Iris pigment epithelial cell (primary cell): Measurements from ENCODE around the gene MTOR.
A peak's percentile ranks its signal among the peaks of the same experiment; 100 is the strongest.

Experiments used
- DNase-seq: peaks from one replicate; pipeline ENCODE4 v3.0.0-alpha.2; 2011; ENCODE audit warnings: low read depth

MTOR gene

DNA sequence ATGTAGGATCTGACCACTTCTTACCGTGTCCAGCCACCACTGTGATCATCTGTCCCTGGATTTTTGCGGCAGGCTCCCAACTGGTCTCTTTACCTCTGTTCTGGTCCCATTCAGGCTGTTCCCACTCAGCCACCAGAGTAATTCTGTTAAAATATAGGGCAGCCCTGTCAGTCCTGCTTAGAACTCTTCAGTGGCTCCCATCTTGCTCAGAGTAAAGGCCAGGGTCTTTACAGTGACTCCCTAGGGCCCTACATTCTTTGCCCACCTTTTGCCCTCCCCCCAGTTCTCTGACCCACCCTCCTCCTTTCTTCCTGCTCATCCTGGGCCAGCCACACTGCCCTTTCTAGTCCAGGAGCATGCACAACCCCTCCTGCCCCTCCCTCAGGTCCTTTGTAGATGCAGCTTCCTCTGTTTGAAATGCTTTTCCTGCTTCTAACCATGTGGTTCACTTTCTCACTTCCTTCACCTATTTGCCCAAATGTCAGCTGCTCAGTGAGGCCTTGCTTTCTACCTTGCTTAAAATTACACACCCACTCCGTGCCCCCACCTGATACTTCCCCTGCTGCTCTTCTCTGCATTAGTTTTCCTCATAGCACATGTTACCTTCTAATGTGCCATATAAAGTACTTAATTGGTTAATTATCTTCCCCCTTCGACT lies 18.5 kb upstream of the MTOR start:
- DNase-seq = no peak

DNA sequence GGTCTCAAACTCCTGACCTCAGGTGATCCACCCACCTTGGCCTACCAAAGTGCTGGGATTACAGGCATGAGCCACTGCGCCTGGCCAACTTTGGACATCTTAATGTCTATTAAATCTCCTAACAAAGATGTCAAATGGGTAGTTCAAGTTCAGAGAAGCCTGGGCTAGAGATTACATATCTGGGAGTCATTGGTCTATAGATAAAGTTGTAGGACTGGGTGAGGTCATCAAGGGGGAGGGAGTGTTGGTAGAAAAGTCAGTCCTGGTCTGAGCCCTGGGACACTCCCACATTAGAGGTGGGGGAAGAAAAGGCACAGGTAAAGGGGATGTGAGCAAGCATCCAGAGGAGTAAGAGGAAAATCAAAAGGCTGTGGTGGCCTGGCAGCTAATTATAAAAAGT lies 17.3 kb upstream of the MTOR start:
- DNase-seq = no peak

- DNase-seq = no peak
Measured at GRCh38 chr1:11279152-11279551, 16.8 kb upstream of the MTOR start.

DNA sequence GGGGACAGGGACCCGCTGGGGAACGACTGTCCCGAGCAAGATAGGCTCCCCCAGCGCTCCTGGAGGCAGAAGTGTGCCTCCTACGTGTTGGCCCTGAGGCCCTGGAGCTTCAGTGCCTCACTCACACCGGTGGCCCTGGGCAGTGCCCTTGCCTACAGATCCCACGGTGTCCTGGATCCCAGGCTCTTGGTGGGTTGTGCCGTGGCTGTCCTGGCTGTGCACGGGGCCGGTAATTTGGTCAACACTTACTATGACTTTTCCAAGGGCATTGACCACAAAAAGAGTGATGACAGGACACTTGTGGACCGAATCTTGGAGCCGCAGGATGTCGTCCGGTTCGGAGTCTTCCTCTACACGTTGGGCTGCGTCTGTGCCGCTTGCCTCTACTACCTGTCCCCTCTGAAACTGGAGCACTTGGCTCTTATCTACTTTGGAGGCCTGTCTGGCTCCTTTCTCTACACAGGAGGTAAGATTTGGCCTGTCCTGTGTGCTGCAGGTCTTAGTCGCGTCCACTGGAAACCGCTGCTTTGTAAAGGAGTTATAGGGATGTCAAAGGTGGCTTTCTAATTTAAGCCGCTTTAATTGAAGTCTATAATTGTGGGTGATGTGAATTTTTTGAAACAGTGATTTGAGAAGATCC lies 11.4 kb upstream of the MTOR start:
- DNase-seq = no peak

GRCh38 chr1:11272832-11273594 lies 10.7 kb upstream of the MTOR start, which contains the start of gene UBIAD1:
Gene UBIAD1, plus strand, starts transcription at chr1:11273198. Its CDS starts 334 bp downstream, at chr1:11273532.
- DNase-seq = peak; percentile 89

GRCh38 chr1:11272544-11272831 lies 10.1 kb upstream of the MTOR start:
- no peak for DNase-seq

GRCh38 chr1:11267350-11268337 lies 5.3 kb upstream of the MTOR start:
- peak; percentile 96 for DNase-seq

GRCh38 chr1:11266268-11267074 lies 4.1 kb upstream of the MTOR start:
- DNase-seq = no peak

GRCh38 chr1:11256299-11256698 lies 6.1 kb downstream of the MTOR start:
- DNase-seq = no peak

GRCh38 chr1:11253226-11253625 lies 9.1 kb downstream of the MTOR start:
- no peak for DNase-seq

GRCh38 chr1:11252538-11252937 lies 9.8 kb downstream of the MTOR start:
- DNase-seq = no peak

- no peak for DNase-seq
Measured at GRCh38 chr1:11248169-11248568, 14.2 kb downstream of the MTOR start.

DNA sequence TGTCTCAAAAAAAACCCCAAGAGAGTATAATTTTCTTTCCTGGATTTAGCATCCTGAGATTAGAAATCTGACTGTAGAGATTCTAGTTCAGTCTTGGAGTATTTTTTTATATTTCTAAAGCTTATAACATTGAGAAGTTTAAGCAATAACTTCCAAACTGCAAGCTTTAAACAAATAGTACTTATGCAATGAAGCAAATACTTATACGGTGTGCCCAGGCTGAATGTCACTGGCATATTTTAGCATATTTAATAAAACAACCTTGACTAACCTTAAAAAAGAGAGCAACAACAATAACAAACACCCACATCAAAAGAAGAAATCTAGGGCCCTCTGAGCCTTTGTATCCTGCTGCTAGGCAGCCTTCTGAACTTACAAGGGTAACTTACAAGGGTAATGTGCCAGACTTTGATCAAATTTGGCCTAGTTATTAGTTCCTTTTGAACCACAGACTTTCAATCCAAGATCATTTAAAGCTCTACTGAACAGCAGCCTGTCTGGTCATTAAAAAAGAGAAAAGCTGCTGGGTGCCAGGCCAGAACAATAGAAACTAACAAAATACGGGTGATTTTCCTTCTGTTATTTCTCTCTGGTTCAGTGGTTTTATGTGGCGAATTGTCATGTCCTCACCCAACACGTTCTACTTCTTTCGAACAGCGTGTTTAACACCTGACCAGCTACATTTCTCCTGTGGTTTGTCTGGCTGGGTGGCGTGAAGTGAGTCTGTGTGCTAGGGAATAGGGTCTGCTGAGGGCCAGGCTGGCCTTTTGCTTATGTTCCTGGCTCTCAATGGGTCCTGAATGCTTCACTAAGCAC lies 16.2 kb downstream of the MTOR start:
- DNase-seq = no peak

GRCh38 chr1:11245248-11245647 lies 17.1 kb downstream of the MTOR start:
- no peak for DNase-seq

DNA sequence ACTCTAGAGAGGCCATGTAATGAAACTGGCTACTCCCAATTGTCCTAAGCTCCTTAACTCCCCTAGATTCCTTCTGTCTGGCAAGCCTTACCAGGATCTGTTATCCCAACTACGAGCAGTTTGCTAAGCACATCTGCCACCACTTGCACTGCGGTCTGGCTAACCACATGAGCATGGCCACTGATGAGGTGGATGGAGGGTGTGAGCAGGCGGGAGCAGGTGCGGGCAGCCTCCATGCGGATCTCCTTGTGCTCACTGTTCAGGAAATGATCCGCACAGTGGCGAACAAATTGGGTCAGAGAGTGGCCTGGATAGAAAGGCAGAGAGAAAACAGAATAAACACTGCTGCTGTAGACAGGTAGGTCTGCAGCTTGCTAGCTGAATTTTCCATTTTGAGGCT lies 24.0 kb downstream of the MTOR start:
- DNase-seq = no peak

GRCh38 chr1:11237356-11237755 lies 25.0 kb downstream of the MTOR start:
- no peak for DNase-seq

- DNase-seq = no peak
Measured at GRCh38 chr1:11233208-11233607, 29.1 kb downstream of the MTOR start.

DNA sequence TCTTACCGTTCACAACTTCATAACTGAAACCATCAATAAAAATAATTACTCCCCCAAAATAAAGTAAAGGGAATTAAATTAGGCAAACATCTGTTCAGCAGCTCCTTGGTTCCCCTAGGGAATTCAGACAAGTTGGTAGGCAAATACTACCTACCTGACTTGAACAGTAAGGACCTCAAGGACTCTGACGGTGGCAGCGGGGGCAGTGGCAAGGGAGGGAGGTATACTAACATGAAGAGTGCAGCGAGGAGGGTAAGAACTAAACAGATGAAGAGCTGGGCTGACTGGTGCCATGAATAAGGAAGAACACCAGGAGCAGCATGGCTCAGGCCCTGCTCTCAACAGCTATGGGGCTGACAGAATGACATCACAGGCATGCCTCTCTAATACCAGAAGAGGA lies 33.1 kb downstream of the MTOR start:
- peak; percentile 28 for DNase-seq

DNA sequence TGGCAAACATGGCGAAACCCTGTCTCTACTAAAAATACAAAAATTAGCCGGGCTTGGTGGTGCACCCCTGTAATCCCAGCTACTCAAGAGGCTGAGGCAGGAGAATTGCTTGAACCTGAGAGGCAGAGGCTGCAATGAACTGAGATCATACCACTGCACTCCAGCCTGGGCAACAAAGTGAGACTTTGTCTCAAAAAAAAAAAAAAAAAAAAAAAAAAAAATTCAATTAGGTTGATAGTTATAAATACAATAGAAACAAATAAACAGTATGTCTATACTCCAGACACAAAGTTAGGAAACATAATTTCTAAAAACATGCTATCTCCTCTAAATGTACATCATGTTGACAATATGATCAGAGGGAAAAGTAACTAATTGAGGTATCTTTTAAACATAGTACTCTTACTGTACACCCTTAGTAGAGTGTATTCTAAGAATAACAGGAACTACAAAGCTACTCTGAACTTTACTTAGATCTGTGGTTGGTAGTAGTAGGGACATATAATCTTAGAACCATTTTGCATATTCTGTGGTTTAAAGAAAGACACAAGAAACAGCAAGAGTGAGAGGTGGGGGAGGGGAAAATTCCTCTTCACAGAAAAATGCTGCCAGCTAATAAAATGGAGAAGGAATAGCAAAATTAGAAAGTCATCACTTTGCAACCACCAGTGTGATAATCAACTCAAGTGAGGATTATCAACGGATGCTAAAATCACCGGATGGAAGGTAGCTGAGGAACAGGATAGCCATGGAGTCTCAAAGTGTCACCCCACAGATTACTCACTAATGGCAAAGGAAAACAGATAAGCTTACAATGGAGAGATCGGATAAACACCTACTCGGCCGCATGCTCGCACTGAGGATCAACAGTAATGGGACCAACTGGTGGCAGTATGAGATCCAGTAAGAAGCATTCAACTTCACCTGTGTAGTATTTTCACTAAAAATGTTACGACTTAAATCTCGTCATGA lies 35.0 kb downstream of the MTOR start:
- peak; percentile 35 for DNase-seq
